Naive thymus-derived CD4-positive, alpha-beta T cell (primary cell): Measurements from ENCODE around the gene NR3C2. TPM values are rescaled to one million over a fixed set of nuclear protein-coding genes. Genes with fewer than 3 reads are reported as not detected.
"Not testable (repeated sequence)": the region's sequence is repeated elsewhere in the genome, so short reads cannot be mapped to it uniquely, and the experiment has no call there.

Experiments
- ATAC-seq: fragments of 150-1000 bp; cut with Tn5 transposase; 2 replicates; pipeline ENCODE4 v1.10.0; 2021; ENCODE audit warnings: mild to moderate bottlenecking, moderate library complexity
- CTCF ChIA-PET: fragments of 350-600 bp; sonication (Branson Sonifier 250); formaldehyde crosslinking; loops from one replicate; lab custom pipeline; 2021; ENCODE audit warnings: antibody characterized with exemption; lab: Charles Lee
- POLR2A ChIA-PET: fragments of 350-600 bp; sonication (Branson Sonifier 250); formaldehyde crosslinking; loops from one replicate; lab custom pipeline; 2021; ENCODE audit warnings: antibody characterized with exemption, inconsistent platforms; lab: Charles Lee
- DNase-seq, 9 donors: peaks; one replicate each; pipeline versions ENCODE4 v3.0.0 to v3.0.0-alpha.2; 2020 to 2022; ENCODE audit warnings: mixed read lengths in 1 of 9
- H3K27ac ChIP-seq: one replicate; pipeline ENCODE4 v1.7.0; 2013; ENCODE audit warnings: mild to moderate bottlenecking, low read depth, low read length, moderate library complexity
- H3K27me3 ChIP-seq, 2 donors: one replicate each; pipeline ENCODE4 v1.7.0; 2013; ENCODE audit warnings: low read length in 2 of 2, mild to moderate bottlenecking in 2 of 2, moderate library complexity in 2 of 2; ENCODE audit not compliant: control insufficient read depth in 2 of 2, insufficient read depth in 2 of 2
- H3K36me3 ChIP-seq, 3 experiments: 1 replicate in 2 of 3; 2 replicates in 1 of 3; pipeline ENCODE4 v1.7.0; 2013; ENCODE audit warnings: low read length in 3 of 3, mild to moderate bottlenecking in 3 of 3, moderate library complexity in 1 of 3; ENCODE audit not compliant: insufficient read depth in 3 of 3, control insufficient read depth in 2 of 3
- H3K4me1 ChIP-seq, 2 donors: one replicate each; pipeline ENCODE4 v1.7.0; 2013; ENCODE audit warnings: low read length in 2 of 2, mild to moderate bottlenecking in 2 of 2, moderate library complexity in 1 of 2; ENCODE audit not compliant: control insufficient read depth in 2 of 2, insufficient read depth in 2 of 2
- H3K4me3 ChIP-seq: 2 replicates; pipeline ENCODE4 v1.7.0; 2013; ENCODE audit warnings: mild to moderate bottlenecking, low read length
- H3K9me3 ChIP-seq, 3 experiments: 1 replicate in 2 of 3; 2 replicates in 1 of 3; pipeline ENCODE4 v1.7.0; 2013; ENCODE audit warnings: low read length in 3 of 3; ENCODE audit not compliant: control insufficient read depth in 2 of 3
- H3K27ac Mint-ChIP-seq, 9 donors: one replicate each; pipeline ENCODE4 v1.8.0; 2020 to 2022; ENCODE audit warnings: mixed read lengths in 9 of 9, mild to moderate bottlenecking in 8 of 9, moderate library complexity in 5 of 9, inconsistent platforms in 2 of 9
- H3K27me3 Mint-ChIP-seq, 5 donors: one replicate each; pipeline ENCODE4 v1.8.0; 2021 to 2022; ENCODE audit warnings: mixed read lengths in 5 of 5, mild to moderate bottlenecking in 1 of 5
- H3K36me3 Mint-ChIP-seq, 5 donors: one replicate each; pipeline ENCODE4 v1.8.0; 2020 to 2022; ENCODE audit warnings: mixed read lengths in 5 of 5, mild to moderate bottlenecking in 3 of 5, inconsistent platforms in 1 of 5
- H3K4me1 Mint-ChIP-seq, 7 donors: one replicate each; pipeline ENCODE4 v1.8.0; 2020 to 2022; ENCODE audit warnings: mixed read lengths in 7 of 7, mild to moderate bottlenecking in 3 of 7, inconsistent platforms in 1 of 7
- H3K4me3 Mint-ChIP-seq, 10 donors: one replicate each; pipeline ENCODE4 v1.8.0; 2020 to 2022; ENCODE audit warnings: mild to moderate bottlenecking in 10 of 10, mixed read lengths in 10 of 10, moderate library complexity in 6 of 10, inconsistent platforms in 2 of 10
- H3K9me3 Mint-ChIP-seq, 11 donors: one replicate each; pipeline ENCODE4 v1.8.0; 2020 to 2022; ENCODE audit warnings: mixed read lengths in 11 of 11, mild to moderate bottlenecking in 4 of 11, inconsistent platforms in 1 of 11, moderate library complexity in 1 of 11
- intact Hi-C, 2 donors: fragments of 100-400 bp; cut with micrococcal nuclease; formaldehyde crosslinking; loops; one replicate each; pipeline ENCODE4 v1.15.1; 2023
- polyA plus RNA-seq, 2 donors: library from polyadenylated mRNA; unstranded; fragments of 300-500 nt; fragmentation: Illumina TruSeq; gene quantifications; one replicate each; pipeline ENCODE4 v1.2.3, GENCODE V29; 2021
- total RNA-seq, 6 experiments: library from RNA in 5 of 6; stranded (reverse) in 5 of 6; gene quantifications; 1 replicate in 5 of 6; 2 replicates in 1 of 6; pipeline ENCODE4 v1.2.3 and lab custom pipeline; 2021 to 2026

The NR3C2 gene
- total and polyA plus RNA-seq, 7 experiments from 2014 or later = 2.2 to 55.2 (median 38.6) TPM

DNA sequence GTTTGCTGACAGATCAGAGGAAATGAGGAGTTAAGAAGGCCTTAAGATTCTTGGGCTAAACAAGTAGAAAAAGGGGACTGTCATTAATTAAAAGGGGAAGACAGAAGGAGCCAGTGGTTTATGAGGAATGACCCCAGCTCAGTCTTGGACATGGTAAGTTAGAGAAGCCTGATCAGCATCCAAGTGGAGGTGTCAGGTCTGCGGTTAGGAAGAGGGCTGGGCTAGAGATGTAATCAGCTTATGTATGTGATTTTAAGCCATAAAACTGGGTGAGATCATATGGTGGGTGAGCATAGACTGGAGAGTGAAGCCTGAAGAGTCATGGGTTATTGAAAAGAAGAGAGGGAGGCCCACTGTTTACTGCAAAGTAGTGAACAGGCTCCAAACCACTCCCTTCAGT, 246.1 kb downstream of the NR3C2 start:
- CTCF ChIA-PET = no interaction called here
- H3K36me3 Mint-ChIP-seq = peaks cover 0 to 59% (median 26%) of the 10 kb centered on the region in 5 donors
- H3K27me3 Mint-ChIP-seq = no peaks in the 10 kb centered on the region
- POLR2A ChIA-PET = no interaction called here
- H3K36me3 ChIP-seq = peaks cover 0 to 30% (median 0%) of the 10 kb centered on the region in 3 experiments
- H3K4me3 ChIP-seq = no peak overlapping the region
- intact Hi-C loops = no loop called here
- H3K27ac ChIP-seq = no peak overlapping the region
- peaks cover 0 to 9% (median 0%) of the 10 kb centered on the region in 11 donors for H3K9me3 Mint-ChIP-seq
- no peaks in the 10 kb centered on the region for H3K27me3 ChIP-seq
- no peak overlapping the region for H3K27ac Mint-ChIP-seq
- peaks cover 0 to 12% (median 2%) of the 10 kb centered on the region in 7 donors for H3K4me1 Mint-ChIP-seq
- DNase-seq (no peak), ATAC-seq (peak; percentile 20)
- H3K4me1 ChIP-seq = no peaks in the 10 kb centered on the region
- H3K4me3 Mint-ChIP-seq = no peak overlapping the region
- no peaks in the 10 kb centered on the region for H3K9me3 ChIP-seq

DNA sequence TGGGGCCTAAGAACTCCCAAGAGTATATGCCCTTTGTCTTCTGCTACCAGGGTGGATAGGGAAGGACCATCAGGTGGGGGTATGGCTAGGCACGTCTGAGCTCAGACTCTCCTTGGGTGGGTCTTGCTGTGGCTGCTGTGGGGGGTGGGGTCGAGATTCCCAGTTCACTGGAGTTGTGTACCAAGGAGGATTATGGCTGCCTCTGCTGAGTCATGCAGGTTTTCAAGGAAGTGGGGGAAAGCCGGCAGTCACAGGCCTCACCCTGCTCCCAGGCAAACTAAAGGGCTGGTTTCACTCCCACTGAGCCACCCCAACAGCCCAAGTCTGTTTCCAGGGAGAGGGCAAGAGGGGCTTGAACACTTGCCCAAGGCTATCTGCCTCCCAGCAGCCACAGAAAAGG, 249.7 kb downstream of the NR3C2 start:
- Histone ChIP-seq H3K9me3 (no peaks in the 10 kb centered on the region), H3K27me3 (no peaks in the 10 kb centered on the region), H3K27ac (no peak overlapping the region), H3K4me1 (no peaks in the 10 kb centered on the region), H3K36me3 (peaks cover 0 to 30% (median 0%) of the 10 kb centered on the region in 3 experiments), H3K4me3 (no peak overlapping the region)
- H3K27me3 Mint-ChIP-seq = no peaks in the 10 kb centered on the region
- no peak overlapping the region for H3K27ac Mint-ChIP-seq
- peaks cover 0 to 66% (median 45%) of the 10 kb centered on the region in 5 donors for H3K36me3 Mint-ChIP-seq
- CTCF ChIA-PET = no interaction called here
- intact Hi-C loops = no loop called here
- H3K4me3 Mint-ChIP-seq = no peak overlapping the region
- no peak for ATAC-seq
- DNase-seq = no peak
- POLR2A ChIA-PET = no interaction called here
- peaks cover 0 to 18% (median 2%) of the 10 kb centered on the region in 11 donors for H3K9me3 Mint-ChIP-seq
- peaks cover 0 to 6% (median 0%) of the 10 kb centered on the region in 7 donors for H3K4me1 Mint-ChIP-seq

DNA sequence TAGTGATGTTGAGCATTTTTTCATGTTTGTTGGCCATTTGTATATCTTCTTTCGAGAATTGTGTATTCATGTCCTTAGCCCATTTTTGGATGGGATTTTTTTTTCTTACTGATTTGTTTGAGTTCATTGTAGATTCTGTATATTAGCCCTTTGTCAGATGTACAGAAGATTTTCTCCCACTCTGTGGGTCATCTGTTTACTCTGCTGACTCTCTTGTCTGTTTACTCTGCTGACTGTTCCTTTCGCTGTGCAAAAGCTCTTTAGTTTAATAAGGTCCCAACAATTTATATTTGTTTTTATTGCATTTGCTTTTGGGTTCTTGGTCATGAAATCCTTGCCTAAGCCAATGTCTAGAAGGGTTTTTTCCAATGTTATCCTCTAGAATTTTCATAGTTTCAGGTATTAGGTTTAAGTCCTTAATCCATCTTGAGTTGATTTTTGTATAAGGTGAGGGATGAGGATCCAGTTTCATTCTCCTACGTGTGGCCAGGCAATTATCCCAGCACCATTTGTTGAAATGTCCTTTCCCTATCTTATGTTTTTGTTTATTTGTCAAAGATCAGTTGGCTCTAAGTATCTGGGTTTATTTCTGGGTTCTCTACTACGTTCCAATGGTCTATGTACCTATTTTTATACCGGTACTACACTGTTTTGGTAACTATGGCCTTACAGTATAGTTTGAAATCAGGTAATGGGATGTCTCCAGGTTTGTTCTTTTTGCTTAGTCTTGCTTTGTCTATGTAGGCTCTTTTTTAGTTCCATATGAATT, 254.6 kb downstream of the NR3C2 start:
- H3K27ac Mint-ChIP-seq = peak overlapping the region in 2 of 9 donors; percentile 43 to 63
- intact Hi-C loops, ATAC-seq, H3K4me3 Mint-ChIP-seq, H3K9me3 ChIP-seq, H3K36me3 ChIP-seq, H3K27me3 ChIP-seq, POLR2A ChIA-PET, H3K27ac ChIP-seq, H3K4me3 ChIP-seq, H3K4me1 ChIP-seq, H3K4me1 Mint-ChIP-seq, H3K27me3 Mint-ChIP-seq, DNase-seq, CTCF ChIA-PET: not testable (repeated sequence)
- peaks cover 0 to 18% (median 3%) of the 10 kb centered on the region in 11 donors for H3K9me3 Mint-ChIP-seq
- peaks cover 0 to 73% (median 61%) of the 10 kb centered on the region in 5 donors for H3K36me3 Mint-ChIP-seq

DNA sequence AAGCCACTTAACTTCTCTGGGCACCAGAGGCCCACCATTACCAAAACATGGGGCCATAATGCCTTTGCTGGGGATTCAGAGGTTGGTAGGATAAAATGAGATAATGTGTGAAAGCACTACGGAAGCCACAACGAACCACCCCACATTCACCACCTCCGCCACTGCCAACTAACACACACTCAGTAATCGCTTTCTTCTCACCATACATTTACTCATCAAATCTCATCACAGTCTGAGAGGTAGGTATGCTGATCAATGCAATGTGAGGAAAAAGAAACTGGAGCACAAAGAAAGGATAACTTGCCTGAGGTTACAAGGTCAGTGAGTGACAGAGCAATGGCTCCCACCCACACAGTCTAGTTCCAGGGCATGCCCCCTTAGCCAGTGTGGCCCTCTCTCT, 257.3 kb downstream of the NR3C2 start:
- H3K36me3 ChIP-seq = no peaks in the 10 kb centered on the region
- no peaks in the 10 kb centered on the region for H3K27me3 ChIP-seq
- no peaks in the 10 kb centered on the region for H3K4me1 ChIP-seq
- intact Hi-C loops = no loop called here
- no peak overlapping the region for H3K4me3 Mint-ChIP-seq
- peaks cover 0 to 20% (median 13%) of the 10 kb centered on the region in 7 donors for H3K4me1 Mint-ChIP-seq
- no peaks in the 10 kb centered on the region for H3K9me3 ChIP-seq
- peak overlapping the region in 2 of 9 donors; percentile 1 to 3 for H3K27ac Mint-ChIP-seq
- POLR2A ChIA-PET = no interaction called here
- peaks cover 0 to 2% (median 0%) of the 10 kb centered on the region in 5 donors for H3K27me3 Mint-ChIP-seq
- ATAC-seq (peak; percentile 26), DNase-seq (no peak)
- H3K9me3 Mint-ChIP-seq = peaks cover 0 to 9% (median 3%) of the 10 kb centered on the region in 11 donors
- CTCF ChIA-PET = no interaction called here
- peaks cover 0 to 54% (median 37%) of the 10 kb centered on the region in 5 donors for H3K36me3 Mint-ChIP-seq
- H3K27ac ChIP-seq = no peak overlapping the region
- H3K4me3 ChIP-seq = no peak overlapping the region

DNA sequence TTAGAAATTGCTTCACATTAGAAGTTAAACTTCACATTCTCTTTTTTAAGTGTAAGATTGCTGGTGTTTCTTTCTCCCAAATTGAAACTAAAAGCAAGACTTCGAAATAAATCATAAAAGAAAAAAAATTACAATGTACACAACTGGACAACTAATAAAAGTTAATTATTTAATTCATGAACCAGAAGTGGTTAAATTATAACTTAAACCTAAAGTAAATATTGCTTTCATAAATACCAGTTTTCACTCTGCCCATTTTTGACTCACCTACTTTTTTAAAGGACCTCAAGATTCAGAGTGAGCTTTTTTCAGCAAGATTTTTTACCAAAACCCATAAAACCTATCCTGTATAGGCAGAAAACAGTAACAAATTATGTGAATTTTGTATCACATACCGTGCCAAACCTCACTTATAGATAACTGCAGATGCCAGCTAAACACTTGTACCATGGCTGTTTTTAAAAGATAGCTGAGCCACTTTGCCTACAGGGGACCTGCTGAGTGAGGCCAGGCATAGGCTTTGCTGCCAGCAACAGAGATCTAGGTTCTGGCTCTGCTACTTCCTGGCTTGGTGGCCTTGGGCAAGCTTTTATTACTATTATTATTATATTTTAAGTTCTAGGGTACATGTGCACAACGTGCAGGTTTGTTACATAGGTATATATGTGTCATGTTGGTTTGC, 259.8 kb downstream of the NR3C2 start:
- no peaks in the 10 kb centered on the region for H3K36me3 ChIP-seq
- ATAC-seq (no peak), DNase-seq (no peak)
- Mint-ChIP-seq H3K9me3 (peaks cover 0 to 4% (median 0%) of the 10 kb centered on the region in 11 donors), H3K36me3 (peaks cover 0 to 43% (median 18%) of the 10 kb centered on the region in 5 donors), H3K27ac (peak overlapping the region in 1 of 9 donors; percentile 14), H3K27me3 (peaks cover 0 to 2% (median 0%) of the 10 kb centered on the region in 5 donors), H3K4me3 (no peak overlapping the region), H3K4me1 (peaks cover 0 to 34% (median 15%) of the 10 kb centered on the region in 7 donors)
- no peak overlapping the region for H3K27ac ChIP-seq
- CTCF ChIA-PET = no interaction called here
- intact Hi-C loops = no loop called here
- no peaks in the 10 kb centered on the region for H3K27me3 ChIP-seq
- no peak overlapping the region for H3K4me3 ChIP-seq
- H3K4me1 ChIP-seq = no peaks in the 10 kb centered on the region
- H3K9me3 ChIP-seq = no peaks in the 10 kb centered on the region
- POLR2A ChIA-PET = no interaction called here

DNA sequence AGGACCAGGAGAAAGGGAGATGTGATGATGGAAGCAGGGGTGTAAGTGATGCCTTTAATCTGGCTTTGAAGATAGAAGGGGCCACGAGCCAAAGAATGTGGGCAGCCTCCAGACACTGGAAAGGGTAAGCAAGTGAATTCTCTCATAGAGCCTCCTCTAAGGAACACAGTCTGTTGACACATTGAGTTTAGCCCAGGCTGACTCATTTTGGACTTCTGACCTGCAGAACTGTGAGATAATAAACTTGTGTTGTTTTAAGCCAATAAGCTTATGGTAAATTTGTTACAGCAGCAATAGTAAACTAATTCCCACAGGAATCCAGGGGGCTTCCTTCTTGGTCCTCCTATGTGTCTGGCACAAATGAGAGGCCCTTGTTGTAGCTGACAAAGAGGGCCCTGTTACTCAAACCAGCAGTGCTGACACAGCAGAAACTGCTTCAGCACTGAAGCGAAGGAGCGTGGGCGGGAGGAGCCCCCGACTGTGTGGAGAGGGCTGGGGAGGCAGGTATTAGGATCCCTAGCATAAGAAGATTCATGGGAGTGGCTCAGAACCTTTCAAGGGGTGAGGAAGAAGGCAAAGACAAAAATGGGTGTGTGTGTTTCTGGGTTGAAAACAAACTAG, 268.7 kb downstream of the NR3C2 start:
- H3K9me3 ChIP-seq = no peaks in the 10 kb centered on the region
- no peak overlapping the region for H3K4me3 Mint-ChIP-seq
- no peaks in the 10 kb centered on the region for H3K27me3 ChIP-seq
- POLR2A ChIA-PET = interaction anchor here (1.0 kb wide), 1 partner anchor 271 kb away, joined by 3 read pairs; no protein-coding TSS in a partner anchor
- H3K36me3 Mint-ChIP-seq = peaks cover 0 to 46% (median 28%) of the 10 kb centered on the region in 5 donors
- H3K36me3 ChIP-seq = no peaks in the 10 kb centered on the region
- H3K4me1 ChIP-seq = no peaks in the 10 kb centered on the region
- H3K9me3 Mint-ChIP-seq = peaks cover 0 to 11% (median 3%) of the 10 kb centered on the region in 11 donors
- intact Hi-C loops = no loop called here
- no peak overlapping the region for H3K27ac ChIP-seq
- no peaks in the 10 kb centered on the region for H3K27me3 Mint-ChIP-seq
- ATAC-seq (no peak), DNase-seq (no peak)
- CTCF ChIA-PET = interaction anchor here (0.5 kb wide), 1 partner anchor 171 kb away, joined by 3 read pairs; no protein-coding TSS in a partner anchor
- H3K4me1 Mint-ChIP-seq = peaks cover 7 to 34% (median 20%) of the 10 kb centered on the region in 7 donors
- no peak overlapping the region for H3K4me3 ChIP-seq
- peak overlapping the region in 2 of 9 donors; percentile 27 to 56 for H3K27ac Mint-ChIP-seq
